Osteoblast (primary cell): ENCODE results near the gene CCDC154. TPM values are rescaled to one million over a fixed set of nuclear protein-coding genes. Genes with fewer than 3 reads are reported as not detected.

Source experiments
- DNase-seq: peaks from one replicate; pipeline ENCODE4 v3.0.0; 2011; ENCODE audit warnings: low spot score, mixed read lengths; ENCODE audit not compliant: insufficient read length; ENCODE audit errors: missing footprints
- H2AFZ ChIP-seq: 2 replicates; pipeline ENCODE4 v1.6.0; 2011; ENCODE audit warnings: mild to moderate bottlenecking, low read length
- H3K27ac ChIP-seq: 2 replicates; pipeline ENCODE4 v1.5.1; 2011; ENCODE audit warnings: mild to moderate bottlenecking, low read depth, low read length, moderate library complexity
- H3K27me3 ChIP-seq: 2 replicates; pipeline ENCODE4 v1.6.0; 2012; ENCODE audit warnings: mild to moderate bottlenecking, control low read depth, inconsistent platforms, low read length, moderate library complexity; ENCODE audit not compliant: insufficient read depth
- H3K36me3 ChIP-seq: 2 replicates; pipeline ENCODE4 v1.5.1; 2011; ENCODE audit warnings: mild to moderate bottlenecking, low read length, control low read depth, moderate library complexity; ENCODE audit not compliant: insufficient read depth
- H3K4me1 ChIP-seq: 2 replicates; pipeline ENCODE4 v1.5.1; 2011; ENCODE audit warnings: mild to moderate bottlenecking, low read length, control low read depth, moderate library complexity; ENCODE audit not compliant: insufficient read depth
- H3K4me2 ChIP-seq: 2 replicates; pipeline ENCODE4 v1.6.0; 2011; ENCODE audit warnings: mild to moderate bottlenecking, low read length; ENCODE audit not compliant: insufficient read depth
- H3K4me3 ChIP-seq: fragments of 200-600 bp; sonication (generic); 3 replicates; pipeline ENCODE4 v1.5.1; 2012; ENCODE audit warnings: mild to moderate bottlenecking, low read length, inconsistent platforms; ENCODE audit not compliant: insufficient read depth
- H3K79me2 ChIP-seq: 2 replicates; pipeline ENCODE4 v1.6.0; 2012; ENCODE audit warnings: mild to moderate bottlenecking, low read length, control low read depth, inconsistent platforms; ENCODE audit not compliant: insufficient read depth
- H3K9me3 ChIP-seq: 2 replicates; pipeline ENCODE4 v1.5.1; 2011; ENCODE audit warnings: low read depth, low read length, control low read depth
- H4K20me1 ChIP-seq: 2 replicates; pipeline ENCODE4 v1.6.0; 2012; ENCODE audit warnings: mild to moderate bottlenecking, low read length, control low read depth; ENCODE audit not compliant: insufficient read depth
- CTCF ChIP-seq: IDR thresholded peaks from 2 replicates; pipeline ENCODE4 v1.5.1; 2011; ENCODE audit warnings: mild to moderate bottlenecking, low read depth, low read length, moderate library complexity; ENCODE audit errors: extremely low read depth
- total RNA-seq: library from RNA; depleted of rRNA; stranded (reverse); fragments of >200 nt; gene quantifications from 2 replicates; pipeline ENCODE4 v1.2.3, GENCODE V29; 2012

The CCDC154 gene
- total RNA-seq, 1 donor: 0.36 TPM

- Histone ChIP-seq H3K27me3 (no peaks in the 10 kb centered on the region), H2AFZ (no peak overlapping the region)
- DNase-seq: no peak
Observed at GRCh38 chr16:1445518-1446203, 1.3 kb upstream of the CCDC154 start.

GRCh38 chr16:1444730-1445517 is 568 bp upstream of the CCDC154 start:
- H3K4me1 ChIP-seq: no peaks in the 10 kb centered on the region
- no peak overlapping the region for H3K27ac ChIP-seq
- no peaks in the 10 kb centered on the region for H3K27me3 ChIP-seq
- TF ChIP-seq CTCF: no peak
- H4K20me1 ChIP-seq: no peaks in the 10 kb centered on the region
- H3K4me2 ChIP-seq: no peak overlapping the region
- no peaks in the 10 kb centered on the region for H3K79me2 ChIP-seq
- no peak overlapping the region for H2AFZ ChIP-seq
- H3K9me3 ChIP-seq: no peaks in the 10 kb centered on the region
- no peak for DNase-seq
- no peaks in the 10 kb centered on the region for H3K36me3 ChIP-seq
- H3K4me3 ChIP-seq: no peak overlapping the region

More at GRCh38 chr16:1445518-1446203, 1.3 kb upstream of the CCDC154 start:
- Histone ChIP-seq H3K9me3 (no peaks in the 10 kb centered on the region), H3K79me2 (no peaks in the 10 kb centered on the region), H3K4me1 (no peaks in the 10 kb centered on the region), H3K4me2 (no peak overlapping the region), H3K27ac (no peak overlapping the region), H3K4me3 (no peak overlapping the region), H3K36me3 (no peaks in the 10 kb centered on the region), H4K20me1 (no peaks in the 10 kb centered on the region)
- no peak for TF ChIP-seq CTCF

GRCh38 chr16:1443403-1443973 is 868 bp downstream of the CCDC154 start:
- H3K4me3 ChIP-seq: no peak overlapping the region
- TF ChIP-seq CTCF: no peak
- H3K27ac ChIP-seq: no peak overlapping the region
- no peaks in the 10 kb centered on the region for H3K9me3 ChIP-seq
- no peaks in the 10 kb centered on the region for H3K36me3 ChIP-seq
- H3K4me2 ChIP-seq: no peak overlapping the region
- no peaks in the 10 kb centered on the region for H3K27me3 ChIP-seq
- no peaks in the 10 kb centered on the region for H4K20me1 ChIP-seq
- no peaks in the 10 kb centered on the region for H3K79me2 ChIP-seq
- H2AFZ ChIP-seq: no peak overlapping the region
- no peak for DNase-seq
- H3K4me1 ChIP-seq: no peaks in the 10 kb centered on the region

- no peaks in the 10 kb centered on the region for H3K79me2 ChIP-seq
- no peaks in the 10 kb centered on the region for H4K20me1 ChIP-seq
- H3K27ac ChIP-seq: no peak overlapping the region
- no peaks in the 10 kb centered on the region for H3K27me3 ChIP-seq
- no peak overlapping the region for H3K4me3 ChIP-seq
- H3K36me3 ChIP-seq: no peaks in the 10 kb centered on the region
- TF ChIP-seq CTCF: no peak
- no peak for DNase-seq
- no peaks in the 10 kb centered on the region for H3K9me3 ChIP-seq
- no peak overlapping the region for H3K4me2 ChIP-seq
- H3K4me1 ChIP-seq: no peaks in the 10 kb centered on the region
- no peak overlapping the region for H2AFZ ChIP-seq
Observed at GRCh38 chr16:1442697-1443096, 1.7 kb downstream of the CCDC154 start.
